Measurements from ENCODE around the gene PRSS53.
A peak's percentile ranks its signal among the peaks of the same experiment; 100 is the strongest.
"Not testable (repeated sequence)": the region's sequence is repeated elsewhere in the genome, so short reads cannot be mapped to it uniquely, and the experiment has no call there.

The PRSS53 gene

DNA sequence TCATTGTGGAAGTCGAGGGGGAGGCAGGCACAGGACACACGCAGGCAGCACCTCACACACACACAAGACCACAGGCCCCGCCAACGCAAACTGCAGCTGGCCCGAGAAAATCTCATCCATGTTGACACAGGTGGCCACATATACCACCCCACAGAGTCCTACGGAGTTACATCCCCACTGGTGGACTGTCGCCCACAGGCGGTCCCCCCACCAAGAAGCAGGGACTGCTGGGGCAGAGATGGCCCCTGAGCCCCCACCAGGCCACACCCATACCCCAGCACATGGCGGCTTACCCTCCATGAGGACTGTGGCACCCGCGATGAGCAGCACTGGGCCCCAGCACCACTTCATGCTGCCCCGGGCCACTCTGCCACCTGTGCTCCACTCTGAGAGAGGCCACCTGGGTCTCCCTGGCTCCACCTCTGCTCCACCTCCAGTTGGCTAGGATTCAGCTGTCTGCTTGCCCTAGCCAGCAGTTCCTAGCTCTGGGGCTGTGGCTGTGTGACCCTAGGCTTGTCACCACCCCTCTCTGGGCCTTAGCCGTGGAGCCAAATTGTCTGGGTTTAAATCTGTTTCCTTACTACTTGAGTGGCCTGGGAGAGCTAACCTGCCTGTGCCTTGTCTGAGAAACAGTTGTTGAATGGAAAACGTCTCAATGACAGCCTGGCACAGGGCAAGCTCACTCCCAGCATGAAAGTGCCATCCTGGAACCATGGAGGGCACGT lies at the start of gene PRSS53:
Gene PRSS53, minus strand, starts transcription at position 485 of the 725 bp plus-strand sequence. Its CDS starts 134 bp downstream, at position 351.
- no peak for DNase-seq

DNA sequence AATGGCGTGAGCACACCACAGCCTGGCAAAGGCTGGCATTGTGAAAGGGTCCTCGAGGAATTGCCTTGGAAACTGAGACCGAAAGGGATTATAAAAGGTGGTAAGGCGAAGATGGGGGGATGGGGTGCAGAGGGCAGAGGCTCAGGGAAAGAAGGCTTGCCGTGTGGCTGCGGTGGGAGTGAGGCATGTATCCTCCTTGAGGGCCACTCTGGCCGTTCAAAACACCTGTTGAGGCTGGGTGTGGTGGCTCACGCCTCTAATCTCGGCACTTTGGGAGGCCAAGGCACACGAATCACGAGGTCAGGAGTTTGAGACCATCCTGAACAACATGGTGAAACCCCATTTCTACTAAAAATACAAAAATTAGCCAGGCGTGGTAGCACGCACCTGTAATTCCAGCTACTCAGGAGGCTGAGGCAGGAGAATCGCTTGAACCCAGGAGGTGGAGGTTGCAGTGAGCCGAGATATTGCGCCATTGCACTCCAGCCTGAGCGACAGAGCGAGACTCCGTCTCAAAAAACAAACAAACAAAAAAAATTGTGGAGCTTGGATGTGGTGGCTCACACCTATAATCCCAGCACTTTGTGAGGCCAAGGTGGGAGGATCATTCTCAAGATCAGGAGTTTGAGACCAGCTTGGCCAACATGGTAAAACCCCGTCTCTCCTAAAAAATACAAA lies 48.2 kb upstream of the PRSS53 start:
- not testable (repeated sequence) for DNase-seq

DNA sequence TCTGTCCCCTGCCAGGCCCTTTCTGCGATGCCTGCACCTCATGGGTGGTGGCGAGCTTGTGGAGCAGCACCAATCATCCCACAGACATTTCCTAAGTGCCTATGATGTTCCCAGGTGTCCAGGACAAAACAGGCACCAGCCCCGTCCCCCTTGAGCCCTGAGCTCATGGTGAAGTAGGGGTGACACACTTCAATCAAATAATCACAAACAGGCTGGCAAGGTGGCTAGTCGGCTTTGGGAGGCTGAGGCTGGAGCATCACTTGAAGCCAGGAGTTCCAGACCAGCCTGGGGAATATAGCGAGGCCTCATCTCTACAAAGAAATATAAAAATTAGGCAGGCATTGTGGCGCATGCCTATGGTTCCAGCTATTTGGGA lies 47.5 kb upstream of the PRSS53 start:
- no peak for DNase-seq

DNA sequence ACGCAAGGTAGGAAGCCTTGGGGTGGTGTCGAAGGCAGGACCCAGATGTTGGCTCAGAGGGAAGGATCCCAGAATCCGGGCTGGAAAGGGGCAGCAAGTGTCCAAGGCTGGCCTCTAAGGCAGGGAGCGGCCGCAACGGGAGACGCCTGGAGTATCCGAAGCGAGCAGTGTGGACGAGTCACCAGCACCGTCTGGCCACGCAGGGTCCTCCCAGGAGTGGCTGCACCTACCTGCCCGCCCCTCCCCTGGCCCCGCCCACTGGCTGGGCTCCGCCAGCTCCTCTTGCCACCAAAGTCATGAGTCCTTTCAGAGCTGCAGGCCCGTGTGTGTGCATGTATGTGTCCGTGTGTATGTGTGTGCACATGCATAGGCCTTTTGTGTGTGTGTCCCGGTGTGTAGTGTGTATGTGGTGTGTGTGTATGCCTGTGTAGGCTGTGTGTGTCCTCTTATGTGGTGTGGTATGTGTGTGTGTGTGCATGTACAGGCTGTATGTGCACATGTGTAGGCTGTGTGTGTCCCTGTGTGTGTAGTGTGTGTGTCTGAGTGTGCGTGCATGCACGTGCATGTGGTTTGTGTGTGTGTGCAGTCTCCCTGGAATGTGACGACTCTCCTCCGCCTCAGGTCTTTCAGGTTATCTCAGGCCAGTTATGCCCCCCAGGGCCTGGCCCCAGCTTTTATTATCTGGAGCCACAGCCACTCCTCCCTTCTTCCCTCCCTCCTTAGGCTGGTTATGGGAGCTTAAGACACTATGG lies 47.0 kb upstream of the PRSS53 start, which contains the start of gene PRSS8:
Gene PRSS8, minus strand, starts transcription at position 193 of the 752 bp plus-strand sequence. CDS start 229 bp downstream, outside the sequence.
- peak; percentile 39 for DNase-seq

DNA sequence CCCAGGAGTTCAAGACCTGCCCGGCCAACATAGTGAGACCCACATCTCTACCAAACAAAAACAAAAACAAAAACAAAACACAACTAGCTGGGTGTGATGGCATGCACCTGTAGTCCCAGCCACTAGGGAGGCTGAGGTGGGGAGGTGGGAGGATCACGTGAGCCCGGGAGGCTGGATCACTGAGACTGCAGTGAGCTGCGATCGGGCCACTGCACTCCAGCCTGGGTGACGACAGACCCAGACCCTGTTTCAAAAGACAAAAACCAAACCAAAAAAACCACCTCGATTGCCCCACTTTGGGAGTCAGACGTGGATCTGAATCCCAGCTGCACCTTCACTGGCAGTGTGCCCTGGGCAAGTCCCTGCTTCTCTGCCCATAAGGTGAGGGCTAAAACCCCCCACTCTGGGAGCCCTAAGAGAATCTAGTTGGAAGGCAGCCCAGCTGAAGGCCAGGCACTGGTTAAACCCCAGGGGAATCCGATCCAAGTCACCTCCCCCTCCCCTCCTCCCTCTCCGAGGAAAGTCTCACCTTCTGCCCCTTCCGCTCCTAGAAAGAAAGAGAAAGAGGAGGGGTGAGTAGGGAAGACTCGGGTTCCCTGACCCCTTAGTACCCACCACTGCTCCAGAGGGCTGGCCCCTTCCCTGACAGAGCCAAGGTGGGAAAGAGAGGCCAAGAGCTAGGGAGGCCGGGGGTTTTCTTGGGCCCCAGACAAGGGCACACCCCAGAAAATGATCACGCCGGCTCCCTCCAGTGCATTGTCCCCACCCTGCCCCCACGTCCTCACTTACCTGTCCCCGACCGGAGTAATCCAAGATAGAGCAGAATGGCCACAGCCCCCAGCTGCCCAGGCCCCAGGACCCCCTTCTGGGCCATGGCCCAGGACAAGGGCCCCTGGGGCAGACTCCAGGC lies 46.1 kb upstream of the PRSS53 start:
- DNase-seq: peak; percentile 71

DNA sequence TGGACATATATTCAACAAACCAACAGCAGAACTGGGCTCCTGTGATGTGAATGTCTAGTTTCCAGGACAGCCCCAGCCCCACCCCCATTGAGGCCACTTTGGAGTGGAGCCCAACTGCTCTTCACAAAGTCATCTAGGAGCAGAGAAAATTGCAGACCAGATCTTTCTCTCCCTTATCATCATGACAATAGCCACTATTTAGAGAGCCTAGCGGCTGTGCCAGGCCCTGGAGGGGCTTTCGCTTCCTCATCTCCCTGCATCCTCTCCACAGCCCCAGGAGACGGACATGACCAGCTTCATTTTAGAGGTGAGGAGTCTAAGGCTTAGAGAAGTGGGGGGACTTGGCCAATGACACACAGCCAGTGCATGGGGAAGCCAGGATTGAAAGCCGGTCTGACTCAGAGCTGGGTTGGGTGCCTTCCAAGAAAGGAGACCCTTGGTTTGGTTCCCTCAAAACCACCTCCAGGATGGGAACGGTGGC lies 45.4 kb upstream of the PRSS53 start:
- no peak for DNase-seq

DNA sequence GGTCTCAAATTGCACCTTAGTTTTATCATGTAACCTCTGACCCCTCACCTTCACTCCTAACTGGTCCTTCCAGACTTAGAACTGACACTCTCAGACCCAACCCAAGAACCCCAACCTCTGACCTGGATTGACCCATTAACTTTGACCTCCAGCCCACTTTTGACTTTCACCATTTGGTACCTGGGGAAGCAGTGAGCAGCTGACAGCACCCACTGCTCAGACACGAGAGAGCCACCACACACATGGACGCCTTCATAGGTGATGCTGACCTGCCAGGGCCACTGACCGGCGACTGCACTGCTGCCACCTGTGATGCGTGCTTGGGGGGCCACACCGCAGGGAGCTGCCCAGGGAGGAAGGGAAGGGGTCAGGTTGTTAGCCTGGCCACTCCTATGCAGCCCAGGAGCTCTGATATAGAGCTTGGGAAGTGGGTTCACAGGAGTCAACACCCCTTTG lies 44.3 kb upstream of the PRSS53 start:
- no peak for DNase-seq

DNA sequence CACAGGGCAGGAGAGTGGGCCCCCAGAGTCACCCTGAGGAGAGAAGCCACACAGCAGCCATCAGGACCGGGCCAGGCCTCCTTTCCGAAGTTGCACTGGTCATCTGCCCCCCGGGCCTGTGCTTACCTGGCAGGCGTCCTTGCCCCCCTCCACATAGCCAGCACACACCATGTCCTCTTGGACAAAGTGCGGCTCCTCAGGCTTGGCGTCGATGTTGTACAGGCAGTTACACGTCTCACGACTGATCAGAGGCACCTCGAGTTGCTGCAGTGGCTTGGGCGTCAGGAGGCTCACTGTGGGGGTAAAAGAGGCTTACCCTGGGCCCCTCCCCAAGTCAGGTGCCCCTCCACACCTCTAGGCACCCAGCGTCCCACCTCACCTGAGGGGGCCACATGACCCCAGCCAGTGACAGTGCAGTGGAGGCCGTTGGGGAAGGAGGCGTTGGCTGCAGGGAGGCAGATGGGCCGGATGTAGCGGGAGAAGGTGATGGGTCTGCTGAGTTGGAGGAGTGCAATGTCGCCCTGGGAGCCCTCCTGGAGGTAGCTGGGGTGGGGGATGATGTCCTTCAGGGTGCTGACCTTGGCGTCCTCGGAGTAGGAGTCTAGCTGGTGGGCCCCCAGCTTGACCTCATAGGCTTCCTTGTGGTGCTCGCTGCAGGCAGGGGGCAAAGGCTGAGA lies 43.7 kb upstream of the PRSS53 start:
- DNase-seq: no peak

DNA sequence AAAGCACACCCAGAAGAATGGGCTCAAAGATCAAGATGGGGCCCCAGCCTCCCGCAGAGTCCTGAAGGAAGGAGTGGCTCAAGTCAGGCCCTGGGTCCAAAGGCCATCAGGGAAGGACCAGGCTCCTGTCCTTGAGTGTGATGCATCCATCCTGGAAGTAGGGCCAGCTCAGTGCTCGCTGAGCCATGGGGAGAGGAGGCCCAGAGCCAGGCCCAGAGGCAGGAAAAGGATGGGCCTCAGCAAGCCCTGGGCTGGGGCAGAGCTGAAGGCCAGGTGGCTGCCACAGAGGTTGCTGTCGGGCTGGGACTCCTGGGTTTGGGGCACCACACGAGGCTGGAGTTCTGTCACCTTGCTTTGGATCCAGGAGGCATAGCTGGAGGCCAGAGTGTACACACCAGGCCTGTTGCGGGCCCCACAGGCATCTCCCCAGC lies 43.1 kb upstream of the PRSS53 start:
- no peak for DNase-seq

DNA sequence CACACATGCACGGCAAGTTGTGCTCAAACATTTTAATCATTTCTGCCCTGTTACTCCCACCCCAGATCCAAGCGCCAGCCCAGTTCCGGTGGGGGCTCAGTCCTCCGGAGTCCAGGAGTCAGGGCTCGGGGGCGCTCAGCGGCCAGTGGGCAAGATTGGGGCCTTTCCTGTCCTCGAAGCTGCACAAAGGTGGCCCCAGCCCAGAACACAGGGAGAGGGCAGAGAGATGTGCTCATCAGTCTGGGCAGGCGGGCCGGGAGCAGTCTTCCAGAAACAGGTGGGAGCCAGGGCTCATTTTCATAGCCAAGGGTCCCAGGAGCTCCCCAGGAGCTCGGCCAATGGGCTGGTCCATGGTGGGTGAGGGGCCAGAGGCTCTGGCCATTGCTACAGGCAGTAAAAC lies 42.7 kb upstream of the PRSS53 start:
- DNase-seq: no peak

DNA sequence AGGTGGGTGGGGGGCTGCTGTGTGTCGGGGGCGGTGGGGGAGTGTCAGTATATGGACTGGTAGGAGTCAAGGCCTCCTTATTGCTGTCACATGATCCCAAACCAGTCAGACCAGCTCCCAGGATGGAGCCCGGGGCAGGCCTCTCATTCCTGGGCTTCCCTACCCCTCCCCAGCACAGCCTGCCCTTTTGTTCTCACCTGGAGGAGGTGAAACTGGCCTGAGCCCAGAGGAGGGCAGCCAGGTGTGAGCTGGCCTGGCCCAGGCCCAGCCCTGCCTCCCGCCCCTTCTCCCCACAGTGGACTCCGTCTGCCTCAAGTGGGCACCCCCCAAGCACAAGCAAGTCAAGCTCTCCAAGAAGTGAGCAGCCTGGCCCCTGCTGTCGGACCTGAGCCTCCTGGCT lies 42.2 kb upstream of the PRSS53 start:
- DNase-seq: peak; percentile 15

DNA sequence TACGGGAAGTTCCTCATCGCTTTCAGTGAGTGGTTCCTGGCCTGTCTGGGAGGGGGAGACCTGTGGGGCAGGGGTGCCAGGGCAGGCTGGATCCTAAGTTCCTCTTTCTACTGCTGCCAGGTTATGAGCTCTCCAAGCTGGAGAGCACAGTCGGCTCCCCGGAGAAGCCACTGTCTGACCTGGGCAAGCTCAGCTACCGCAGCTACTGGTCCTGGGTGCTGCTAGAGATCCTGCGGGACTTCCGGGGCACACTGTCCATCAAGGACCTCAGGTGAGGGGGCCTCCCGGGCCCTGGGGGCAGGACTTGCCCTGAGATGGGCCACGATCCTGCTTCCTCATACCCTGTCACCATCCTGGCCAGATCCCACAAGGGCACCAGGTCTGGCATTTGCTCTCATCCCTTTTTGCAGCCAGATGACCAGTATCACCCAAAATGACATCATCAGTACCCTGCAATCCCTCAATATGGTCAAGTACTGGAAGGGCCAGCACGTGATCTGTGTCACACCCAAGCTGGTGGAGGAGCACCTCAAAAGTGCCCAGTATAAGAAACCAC lies 41.7 kb upstream of the PRSS53 start:
- DNase-seq: no peak

DNA sequence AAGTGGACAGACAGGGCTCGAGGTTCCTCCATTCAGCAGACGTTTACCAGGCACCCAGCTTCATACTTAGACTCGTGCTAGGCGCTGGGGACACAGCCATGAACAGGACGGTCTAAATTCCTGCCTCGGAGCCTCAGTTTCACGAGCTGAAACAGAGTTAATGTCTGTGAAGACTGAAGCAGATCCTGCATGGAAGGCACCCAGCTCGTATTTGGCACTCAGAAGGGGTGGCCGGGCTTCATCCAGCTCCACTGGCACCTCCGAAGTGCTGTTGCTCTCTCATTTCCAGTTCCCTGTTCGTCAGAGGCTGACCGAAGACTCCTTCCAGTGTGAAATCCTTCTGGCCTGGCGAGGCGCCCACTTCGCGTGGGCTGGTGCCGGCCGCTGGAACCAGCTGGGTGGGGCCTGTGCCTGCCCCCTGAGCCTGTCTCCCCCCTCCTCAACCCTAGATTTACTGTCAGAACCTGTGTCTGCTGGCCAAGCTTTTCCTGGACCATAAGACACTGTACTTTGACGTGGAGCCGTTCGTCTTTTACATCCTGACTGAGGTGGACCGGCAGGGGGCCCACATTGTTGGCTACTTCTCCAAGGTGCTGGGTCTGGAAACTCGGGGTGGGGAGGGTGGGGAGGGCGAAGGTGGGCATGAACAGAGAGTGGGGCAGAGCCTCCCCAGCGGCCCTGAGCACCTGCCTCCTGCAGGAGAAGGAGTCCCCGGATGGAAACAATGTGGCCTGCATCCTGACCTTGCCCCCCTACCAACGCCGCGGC lies 41.0 kb upstream of the PRSS53 start:
- DNase-seq: no peak

DNA sequence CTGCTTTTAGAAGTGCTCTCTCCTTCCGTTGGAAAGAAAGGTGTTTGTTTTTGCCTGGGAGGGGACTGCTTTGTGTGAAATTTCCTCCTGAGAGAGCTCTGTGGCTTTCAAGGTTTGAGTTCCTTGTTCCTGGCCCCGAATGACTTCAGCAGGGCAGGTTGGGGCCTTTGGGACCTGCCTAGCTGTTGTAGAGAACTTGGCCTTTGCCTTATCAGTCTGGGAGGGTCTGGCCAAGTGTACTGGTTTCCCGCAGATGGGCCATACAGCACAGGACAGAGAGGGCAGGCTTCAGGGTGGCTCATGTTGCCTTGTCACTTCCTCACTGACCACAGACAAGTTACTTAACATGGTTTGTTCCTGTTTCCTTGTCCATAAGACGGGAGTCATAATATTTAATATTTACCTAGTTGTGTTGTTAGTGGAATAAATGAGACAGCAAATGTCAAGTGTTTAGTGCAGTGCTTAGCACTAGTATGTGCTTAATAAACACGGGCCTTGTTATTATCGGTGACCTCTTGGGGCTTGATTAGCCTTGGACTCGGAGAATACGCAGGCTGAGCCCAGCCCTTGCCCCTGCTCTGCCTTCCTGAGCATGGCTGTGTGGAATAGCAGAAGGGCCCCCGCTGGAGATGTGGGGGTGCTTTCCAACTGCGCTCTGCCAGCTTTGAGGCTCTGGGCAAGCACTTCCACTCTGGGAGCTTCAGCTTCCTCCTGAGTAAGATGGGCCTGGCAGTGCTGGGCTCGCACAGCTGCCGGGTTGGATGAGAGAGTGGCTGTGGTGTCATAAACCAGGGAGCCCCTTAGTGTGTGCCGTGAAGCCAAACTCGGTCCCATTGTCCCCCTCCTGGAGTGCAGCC lies 40.2 kb upstream of the PRSS53 start:
- DNase-seq: no peak

DNA sequence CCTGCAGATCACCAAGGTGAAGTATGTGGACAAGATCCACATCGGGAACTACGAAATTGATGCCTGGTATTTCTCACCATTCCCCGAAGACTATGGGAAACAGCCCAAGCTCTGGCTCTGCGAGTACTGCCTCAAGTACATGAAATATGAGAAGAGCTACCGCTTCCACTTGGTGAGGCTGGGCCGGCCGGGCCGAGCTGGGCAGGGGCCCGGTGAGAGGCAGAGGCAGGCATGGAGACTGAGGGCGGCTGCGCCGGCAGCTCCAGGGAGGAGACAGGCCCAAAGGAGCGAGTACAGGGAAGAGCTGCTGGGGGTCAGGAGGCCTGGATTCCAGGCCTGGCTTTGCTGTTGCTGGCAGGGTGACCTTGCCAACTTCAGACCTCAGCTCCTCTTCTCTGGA lies 38.4 kb upstream of the PRSS53 start:
- no peak for DNase-seq

DNA sequence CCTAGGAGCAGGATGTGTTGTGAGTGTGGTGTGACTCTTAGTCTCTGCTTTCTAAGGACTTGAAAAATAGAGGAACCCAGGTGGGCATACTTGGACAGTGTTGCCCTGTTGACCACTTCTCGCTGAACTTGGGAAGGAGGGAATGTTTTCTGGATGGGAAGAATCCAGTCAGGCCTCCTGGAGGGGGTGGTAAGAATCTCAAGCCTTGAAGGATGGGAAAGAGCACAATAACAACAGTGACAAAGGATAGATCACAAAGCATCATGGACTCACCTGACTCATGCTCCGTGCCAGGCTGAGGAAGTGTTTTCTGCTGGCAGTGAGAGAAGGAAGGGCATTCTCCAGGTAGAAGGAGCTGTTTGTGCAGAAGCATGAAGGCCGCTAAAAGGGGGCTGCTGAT lies 37.1 kb upstream of the PRSS53 start:
- DNase-seq: no peak

DNA sequence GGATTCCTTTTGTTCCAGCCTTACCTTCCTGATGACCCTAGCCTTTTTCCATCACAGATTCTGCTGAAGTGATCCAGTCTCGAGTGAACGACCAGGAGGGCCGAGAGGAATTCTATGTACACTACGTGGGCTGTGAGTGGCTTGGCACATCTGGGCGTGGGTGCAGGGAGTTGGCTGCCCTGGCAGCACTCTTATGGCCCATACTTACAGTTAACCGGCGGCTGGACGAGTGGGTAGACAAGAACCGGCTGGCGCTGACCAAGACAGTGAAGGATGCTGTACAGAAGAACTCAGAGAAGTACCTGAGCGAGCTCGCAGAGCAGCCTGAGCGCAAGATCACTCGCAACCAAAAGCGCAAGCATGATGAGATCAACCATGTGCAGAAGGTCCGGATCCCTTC lies 31.4 kb upstream of the PRSS53 start:
- DNase-seq: no peak

DNA sequence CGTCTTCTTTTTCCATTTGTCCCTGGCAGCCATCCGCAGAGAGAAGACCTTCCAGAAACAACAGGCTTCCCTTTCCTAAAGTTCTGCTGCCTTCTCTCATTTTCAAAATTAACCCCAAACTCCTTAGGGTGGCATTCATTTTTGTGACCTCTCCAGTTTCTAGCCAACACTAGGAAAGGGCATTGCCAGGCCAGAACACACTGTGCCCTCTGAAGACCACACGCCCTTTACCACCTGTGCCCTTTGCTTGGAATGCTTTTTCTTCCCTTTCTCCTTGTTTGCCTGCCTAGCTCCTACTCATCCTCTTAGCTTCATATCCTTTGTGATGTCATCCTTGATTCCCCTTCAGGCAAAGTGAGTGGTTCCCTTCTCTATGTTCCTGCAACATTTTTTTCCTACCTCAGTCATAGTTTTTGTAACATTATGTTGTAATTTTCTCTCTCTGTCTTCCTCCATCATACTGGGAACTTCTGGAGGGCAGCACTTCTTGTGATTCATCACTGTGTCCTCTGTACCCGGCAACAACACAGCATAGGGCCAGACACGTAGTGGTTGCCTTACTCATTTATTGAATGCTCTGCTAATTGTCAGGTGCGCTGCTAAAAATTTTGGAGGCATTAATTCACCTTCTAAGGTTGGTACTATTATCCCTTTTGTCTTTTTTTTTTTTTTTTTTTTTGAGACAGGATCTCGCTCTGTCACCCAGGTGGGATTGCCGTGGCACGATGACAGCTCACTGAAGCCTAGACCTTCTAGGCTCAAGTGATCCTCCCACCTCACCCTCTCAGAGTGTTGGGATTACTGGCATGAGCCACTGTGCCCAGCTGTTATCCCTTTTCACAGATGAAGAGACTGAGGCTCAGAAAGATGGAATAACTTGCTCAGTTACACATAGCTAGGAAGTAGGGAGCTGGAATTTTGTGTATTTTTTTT lies 29.7 kb upstream of the PRSS53 start:
- DNase-seq: no peak
